ENCODE measurements around the gene GPR37L1.
"Not testable (repeated sequence)": the region's sequence is repeated elsewhere in the genome, so short reads cannot be mapped to it uniquely, and the experiment has no call there.

GPR37L1 gene

DNA sequence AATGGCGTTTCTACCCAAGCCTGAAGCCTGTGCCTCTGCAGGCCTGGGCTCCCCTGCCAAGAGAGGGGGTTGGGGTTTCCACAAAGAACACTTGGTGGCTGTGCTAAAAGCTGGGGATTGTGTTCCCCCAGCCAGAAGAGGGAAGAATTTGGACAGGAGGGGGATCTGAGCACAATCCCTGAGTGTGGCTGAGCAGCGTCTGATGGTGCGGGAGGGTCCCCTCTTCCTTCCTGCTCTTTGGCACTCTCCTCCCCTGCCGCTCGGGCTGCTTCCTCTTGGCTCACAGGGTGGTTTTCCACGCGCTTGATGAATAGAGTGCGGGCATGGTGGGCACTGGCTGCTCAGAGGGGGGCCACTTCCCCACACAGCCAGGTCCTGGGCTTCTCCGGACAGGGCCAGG, 3.7 kb downstream of the GPR37L1 start:
- peaks cover 12% of the 10 kb centered on the region for H3K4me1 Mint-ChIP-seq
- ATAC-seq (no peak), DNase-seq (ENCODE audit: low spot score in 2 of 2) (no peak)
- no peaks in the 10 kb centered on the region for H3K9me3 Mint-ChIP-seq
- no peak overlapping the region for H3K27ac Mint-ChIP-seq
- no peaks in the 10 kb centered on the region for H3K36me3 Mint-ChIP-seq
- H3K4me3 Mint-ChIP-seq: no peak overlapping the region

DNA sequence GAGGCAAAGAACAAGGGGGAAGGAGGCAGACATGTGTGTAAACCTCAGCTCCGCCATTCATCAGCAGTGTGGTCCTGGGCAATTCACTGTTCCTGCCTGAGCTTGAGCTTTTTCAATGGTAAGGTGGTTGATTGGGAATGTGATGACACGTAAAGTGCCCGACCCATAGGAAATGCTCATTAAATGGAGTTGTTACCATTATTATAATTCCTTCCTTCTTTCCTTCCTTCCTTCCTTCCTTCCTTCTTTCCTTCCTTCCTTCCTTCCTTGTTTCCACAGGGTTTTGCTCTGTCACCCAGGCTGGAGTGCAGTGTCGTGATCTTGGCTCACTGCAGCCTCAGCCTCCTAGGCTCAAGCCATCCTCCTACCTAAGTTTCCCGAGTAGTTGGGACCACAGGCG, 4.3 kb downstream of the GPR37L1 start:
- DNase-seq (ENCODE audit: low spot score in 2 of 2): no peak
- peaks cover 10% of the 10 kb centered on the region for H3K4me1 Mint-ChIP-seq
- ATAC-seq: no peak
- no peaks in the 10 kb centered on the region for H3K9me3 Mint-ChIP-seq
- H3K36me3 Mint-ChIP-seq: peaks cover 2% of the 10 kb centered on the region
- H3K4me3 Mint-ChIP-seq: no peak overlapping the region
- no peak overlapping the region for H3K27ac Mint-ChIP-seq

DNA sequence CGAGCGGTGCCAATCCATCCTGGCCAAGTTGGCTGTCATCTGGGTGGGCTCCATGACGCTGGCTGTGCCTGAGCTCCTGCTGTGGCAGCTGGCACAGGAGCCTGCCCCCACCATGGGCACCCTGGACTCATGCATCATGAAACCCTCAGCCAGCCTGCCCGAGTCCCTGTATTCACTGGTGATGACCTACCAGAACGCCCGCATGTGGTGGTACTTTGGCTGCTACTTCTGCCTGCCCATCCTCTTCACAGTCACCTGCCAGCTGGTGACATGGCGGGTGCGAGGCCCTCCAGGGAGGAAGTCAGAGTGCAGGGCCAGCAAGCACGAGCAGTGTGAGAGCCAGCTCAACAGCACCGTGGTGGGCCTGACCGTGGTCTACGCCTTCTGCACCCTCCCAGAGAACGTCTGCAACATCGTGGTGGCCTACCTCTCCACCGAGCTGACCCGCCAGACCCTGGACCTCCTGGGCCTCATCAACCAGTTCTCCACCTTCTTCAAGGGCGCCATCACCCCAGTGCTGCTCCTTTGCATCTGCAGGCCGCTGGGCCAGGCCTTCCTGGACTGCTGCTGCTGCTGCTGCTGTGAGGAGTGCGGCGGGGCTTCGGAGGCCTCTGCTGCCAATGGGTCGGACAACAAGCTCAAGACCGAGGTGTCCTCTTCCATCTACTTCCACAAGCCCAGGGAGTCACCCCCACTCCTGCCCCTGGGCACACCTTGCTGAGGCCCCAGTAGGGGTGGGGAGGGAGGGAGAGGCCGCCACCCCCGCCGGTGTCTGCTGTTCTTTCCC, 5.3 kb downstream of the GPR37L1 start:
- no peak for DNase-seq (ENCODE audit: low spot score in 2 of 2)
- peaks cover 10% of the 10 kb centered on the region for H3K4me1 Mint-ChIP-seq
- H3K36me3 Mint-ChIP-seq: peaks cover 11% of the 10 kb centered on the region
- H3K4me3 Mint-ChIP-seq: no peak overlapping the region
- H3K9me3 Mint-ChIP-seq: no peaks in the 10 kb centered on the region
- no peak for ATAC-seq
- H3K27ac Mint-ChIP-seq: no peak overlapping the region

DNA sequence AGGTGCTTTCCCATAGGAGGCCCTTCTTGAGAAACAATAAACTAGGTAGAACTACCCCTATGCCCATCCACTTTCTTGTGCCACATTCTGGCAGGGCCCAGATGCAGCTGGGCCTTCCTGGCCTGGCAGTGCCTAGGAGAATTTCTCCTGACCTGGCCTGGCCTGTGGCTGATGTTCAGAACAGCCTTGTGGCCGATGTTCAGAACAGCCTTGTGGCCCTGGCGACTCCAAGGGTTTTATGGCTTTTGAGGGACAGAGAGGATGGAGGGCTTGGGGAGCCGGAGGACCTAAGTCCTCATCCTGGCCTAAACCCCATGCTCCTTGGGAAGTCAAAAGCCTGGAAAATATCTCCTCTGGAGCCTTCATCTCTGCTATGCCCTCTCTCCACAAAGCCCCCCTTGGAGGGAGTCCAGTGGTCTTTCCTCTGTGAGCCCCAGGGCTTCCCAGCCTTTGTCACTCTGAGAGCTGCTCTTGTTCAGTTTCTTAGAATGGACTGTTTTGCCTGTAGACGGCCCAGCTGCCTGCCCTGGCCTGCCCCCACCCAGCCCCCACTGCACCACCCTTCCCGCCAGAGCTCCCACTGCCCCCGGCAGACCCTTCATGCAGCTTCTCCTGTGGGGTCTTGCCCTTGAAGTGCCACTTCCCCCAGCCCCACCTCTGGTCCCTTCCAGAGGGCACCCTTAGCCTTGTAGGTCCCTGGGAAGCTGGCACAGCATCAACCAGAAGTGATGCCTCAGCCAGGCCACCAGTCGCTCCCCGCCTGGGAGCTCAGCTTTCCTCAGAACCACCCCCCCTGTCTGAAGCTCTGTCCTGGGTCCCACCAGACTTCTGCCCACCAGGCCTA, 7.0 kb downstream of the GPR37L1 start:
- H3K36me3 Mint-ChIP-seq: peaks cover 28% of the 10 kb centered on the region
- no peak overlapping the region for H3K4me3 Mint-ChIP-seq
- H3K27ac Mint-ChIP-seq: no peak overlapping the region
- H3K4me1 Mint-ChIP-seq: peaks cover 10% of the 10 kb centered on the region
- no peak for ATAC-seq
- no peaks in the 10 kb centered on the region for H3K9me3 Mint-ChIP-seq
- no peak for DNase-seq (ENCODE audit: low spot score in 2 of 2)

DNA sequence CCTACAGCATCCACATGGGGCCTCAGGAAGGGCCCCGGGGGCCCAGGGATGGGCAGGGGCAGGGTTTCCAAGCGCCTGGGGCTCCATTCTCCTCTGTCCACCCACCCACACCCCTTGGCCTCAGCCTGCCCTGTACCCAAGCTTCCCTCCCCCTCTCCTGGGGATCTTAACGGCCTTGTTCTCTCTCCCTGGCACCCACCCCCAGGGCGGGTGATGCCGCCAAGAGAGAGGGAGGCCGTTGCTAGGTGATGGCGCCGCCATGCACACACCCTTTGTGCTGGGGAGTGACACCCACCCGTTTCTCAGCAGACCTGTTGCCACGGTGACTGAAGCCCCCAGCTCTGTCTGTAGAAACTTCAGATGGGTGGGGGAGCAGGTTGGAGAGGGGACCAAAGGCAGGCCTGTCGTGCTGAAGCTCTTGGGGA, 7.6 kb downstream of the GPR37L1 start:
- Mint-ChIP-seq H3K27ac (no peak overlapping the region), H3K9me3 (no peaks in the 10 kb centered on the region)
- ATAC-seq: no peak

DNA sequence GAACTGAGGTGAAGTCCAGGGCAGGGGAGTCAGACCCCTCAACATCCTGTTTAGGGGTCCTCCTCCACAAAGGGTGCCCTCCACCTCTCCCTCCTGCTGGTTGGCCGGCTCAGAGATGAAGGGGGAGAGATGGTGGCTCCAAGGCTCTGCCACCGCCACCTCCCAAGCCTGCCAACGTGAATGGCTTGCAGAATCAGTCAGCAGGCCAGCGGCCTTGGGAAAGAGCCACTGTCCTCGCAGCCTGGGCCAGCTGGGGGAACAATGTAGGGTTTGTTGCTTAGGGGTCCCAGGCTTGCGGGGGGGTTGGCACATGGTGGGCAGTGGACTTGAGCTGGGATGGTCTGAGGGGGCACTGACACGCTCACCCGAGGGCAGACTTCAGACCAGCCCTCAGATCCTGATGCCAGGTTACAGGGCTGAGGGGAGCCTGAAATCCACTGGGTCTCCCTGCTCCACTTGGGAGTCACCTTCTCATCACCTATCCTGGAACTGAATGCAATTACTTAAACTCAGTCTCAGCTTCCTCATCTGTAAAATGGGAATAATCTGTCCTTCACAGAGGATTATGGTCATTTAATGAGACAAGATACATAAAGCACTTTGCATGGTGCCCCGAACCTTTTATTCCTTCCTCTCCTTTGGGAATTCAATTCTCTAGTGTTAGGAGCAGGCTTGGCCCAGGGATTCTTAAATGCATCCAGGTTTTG, 8.3 kb downstream of the GPR37L1 start:
- H3K4me1 Mint-ChIP-seq: peaks cover 10% of the 10 kb centered on the region
- H3K4me3 Mint-ChIP-seq: no peak overlapping the region
- DNase-seq (ENCODE audit: low spot score in 2 of 2) (no peak), ATAC-seq (no peak)
- no peak overlapping the region for H3K27ac Mint-ChIP-seq
- H3K36me3 Mint-ChIP-seq: peaks cover 41% of the 10 kb centered on the region
- H3K9me3 Mint-ChIP-seq: no peaks in the 10 kb centered on the region

More for the DNA sequence above, 7.6 kb downstream of the GPR37L1 start:
- no peak overlapping the region for H3K4me3 Mint-ChIP-seq
- H3K4me1 Mint-ChIP-seq: peaks cover 10% of the 10 kb centered on the region
- DNase-seq (ENCODE audit: low spot score in 2 of 2): no peak
- H3K36me3 Mint-ChIP-seq: peaks cover 34% of the 10 kb centered on the region

DNA sequence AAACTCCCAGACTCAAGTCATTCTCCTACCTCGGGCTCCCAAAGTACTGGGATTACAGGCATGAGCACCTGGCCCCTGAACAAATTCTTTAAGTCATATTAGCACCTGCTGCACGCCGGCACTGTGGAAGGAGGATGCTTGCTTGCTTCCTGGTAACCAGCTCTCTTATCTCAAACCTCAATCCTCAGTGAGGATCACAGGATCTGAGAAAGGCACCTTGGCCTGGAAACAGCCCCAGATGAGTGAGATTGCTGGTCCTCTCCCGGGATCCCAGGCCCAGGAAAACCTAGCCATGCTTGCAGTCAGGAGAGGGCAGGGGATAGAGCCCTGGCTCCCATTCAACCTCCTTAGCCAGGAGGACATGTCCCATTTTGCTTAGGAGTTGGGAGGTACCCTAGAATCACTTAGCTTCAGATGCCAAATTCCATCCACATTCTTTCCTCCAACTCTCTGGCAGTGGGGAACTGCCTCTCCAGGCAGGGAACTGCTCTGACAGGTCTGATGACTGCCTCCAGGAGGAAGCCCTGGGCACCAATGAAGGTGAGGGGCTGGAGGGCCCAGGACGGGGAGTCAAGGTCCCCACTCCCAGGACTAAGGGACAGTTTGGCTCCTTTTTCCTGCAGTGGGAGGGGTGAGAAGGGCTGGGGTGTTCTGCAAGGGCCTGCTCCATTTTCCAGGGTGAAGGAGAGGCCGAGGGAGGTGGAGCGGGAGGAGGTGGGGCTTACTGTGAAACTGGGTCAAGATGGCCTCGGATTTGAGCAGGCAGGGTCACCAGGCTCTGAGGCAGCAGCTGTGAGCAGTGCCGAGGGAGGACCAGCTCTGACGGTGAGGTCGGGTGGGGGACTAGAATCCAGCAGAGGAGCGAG, 9.5 kb downstream of the GPR37L1 start:
- Mint-ChIP-seq H3K4me3 (no peak overlapping the region), H3K9me3 (no peaks in the 10 kb centered on the region), H3K4me1 (peaks cover 7% of the 10 kb centered on the region), H3K36me3 (peaks cover 52% of the 10 kb centered on the region), H3K27ac (no peak overlapping the region)
- DNase-seq (ENCODE audit: low spot score in 2 of 2) (no peak), ATAC-seq (no peak)

DNA sequence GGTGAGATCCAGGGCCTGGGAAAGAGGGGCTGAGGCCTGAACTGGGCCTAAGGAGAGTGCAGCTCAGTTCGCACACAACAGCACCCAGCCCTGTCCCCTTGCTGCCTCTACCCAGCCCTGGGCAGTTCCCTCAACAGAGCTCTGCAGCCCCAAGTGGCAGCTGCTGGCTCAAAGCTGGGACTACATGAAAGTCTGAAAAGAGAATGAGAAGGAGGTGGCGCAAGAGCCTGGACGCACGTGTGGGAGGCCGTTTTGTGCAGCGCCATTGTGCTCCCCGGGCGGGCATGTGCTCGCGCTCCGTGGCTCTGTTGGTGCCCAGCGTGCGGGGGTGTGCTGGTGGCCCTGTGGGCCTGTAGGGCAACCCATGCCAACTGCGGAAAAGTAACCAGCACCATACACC, 10.3 kb downstream of the GPR37L1 start:
- no peak overlapping the region for H3K4me3 Mint-ChIP-seq
- H3K4me1 Mint-ChIP-seq: peaks cover under 1% of the 10 kb centered on the region
- peaks cover 60% of the 10 kb centered on the region for H3K36me3 Mint-ChIP-seq
- no peak for DNase-seq (ENCODE audit: low spot score in 2 of 2)
- ATAC-seq: no peak
- no peak overlapping the region for H3K27ac Mint-ChIP-seq
- H3K9me3 Mint-ChIP-seq: no peaks in the 10 kb centered on the region

DNA sequence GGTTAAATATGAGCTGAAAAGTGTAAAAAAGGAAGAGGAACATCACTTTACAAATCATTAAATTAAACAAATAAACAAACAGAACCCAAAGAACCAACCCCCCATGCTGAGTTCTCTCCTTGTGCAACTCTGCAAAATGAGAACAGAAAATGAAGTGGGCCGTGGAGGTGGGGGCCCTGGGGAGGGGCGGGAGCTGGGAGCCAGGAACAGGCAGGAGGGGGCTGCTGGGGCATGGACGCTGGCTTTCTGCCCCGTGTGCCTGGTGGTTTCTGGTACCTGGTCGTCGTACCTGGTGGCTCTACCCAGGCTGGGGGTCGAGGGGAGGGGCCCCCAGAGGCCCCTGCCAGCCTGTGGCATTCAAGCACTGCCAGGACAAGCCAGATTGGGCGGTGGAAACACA, 10.8 kb downstream of the GPR37L1 start:
- peaks cover 65% of the 10 kb centered on the region for H3K36me3 Mint-ChIP-seq
- no peak overlapping the region for H3K27ac Mint-ChIP-seq

DNA sequence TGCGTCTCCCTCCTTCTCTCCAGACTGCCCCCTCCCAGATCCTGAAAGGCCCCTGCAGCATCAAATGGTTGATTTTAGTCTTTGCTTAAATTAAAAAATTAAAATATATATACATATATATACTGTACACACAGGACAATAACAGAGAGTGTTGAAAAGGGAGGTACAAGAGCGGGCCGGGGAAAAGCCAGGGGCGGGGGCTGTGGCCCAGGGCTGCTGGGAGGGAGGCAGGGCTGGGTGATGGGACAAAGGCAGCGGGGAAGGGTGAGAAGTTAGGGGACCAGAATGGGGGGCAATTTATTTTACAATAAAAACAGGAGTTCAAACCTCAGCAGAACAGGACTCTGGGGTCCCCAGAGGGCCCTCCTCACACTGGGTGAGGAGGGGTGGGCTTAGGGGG, 11.3 kb downstream of the GPR37L1 start:
- DNase-seq (ENCODE audit: low spot score in 2 of 2): no peak
- H3K4me3 Mint-ChIP-seq: no peak overlapping the region
- no peaks in the 10 kb centered on the region for H3K9me3 Mint-ChIP-seq
- H3K27ac Mint-ChIP-seq: no peak overlapping the region
- ATAC-seq: no peak
- H3K4me1 Mint-ChIP-seq: peaks cover 8% of the 10 kb centered on the region
- peaks cover 65% of the 10 kb centered on the region for H3K36me3 Mint-ChIP-seq

More for the DNA sequence above, 10.8 kb downstream of the GPR37L1 start:
- no peak for DNase-seq (ENCODE audit: low spot score in 2 of 2)
- peaks cover 6% of the 10 kb centered on the region for H3K4me1 Mint-ChIP-seq
- no peak for ATAC-seq
- H3K4me3 Mint-ChIP-seq: no peak overlapping the region
- H3K9me3 Mint-ChIP-seq: no peaks in the 10 kb centered on the region

DNA sequence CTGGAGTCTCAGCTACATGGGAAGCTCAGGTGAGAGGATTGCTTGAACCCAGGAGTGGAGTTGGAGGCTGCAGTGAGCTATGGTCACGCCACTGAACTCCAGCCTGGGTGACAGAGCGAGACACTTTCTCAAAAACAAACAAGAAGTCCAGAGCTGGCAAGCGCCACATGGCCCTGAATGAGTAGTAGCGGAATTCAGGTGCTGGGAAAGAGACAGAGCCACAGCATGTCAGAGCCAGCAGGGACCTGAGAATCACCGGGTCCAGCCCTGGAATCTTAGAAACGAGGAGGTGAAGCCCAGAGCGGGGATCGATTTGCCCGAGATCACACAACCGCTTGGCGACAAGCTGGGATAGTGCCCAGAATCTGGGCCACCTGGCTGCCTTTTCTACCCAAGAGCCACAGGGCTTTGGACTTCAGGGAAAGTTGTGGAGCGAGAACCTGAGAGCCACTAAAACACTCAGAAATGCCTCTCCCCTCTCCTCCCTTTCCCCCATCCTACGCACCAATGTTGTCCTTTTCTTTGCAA, 12.0 kb downstream of the GPR37L1 start:
- H3K9me3 Mint-ChIP-seq: no peaks in the 10 kb centered on the region
- DNase-seq (ENCODE audit: low spot score in 2 of 2) (no peak), ATAC-seq (no peak)
- peak overlapping the region; percentile 32 for H3K27ac Mint-ChIP-seq
- peaks cover 65% of the 10 kb centered on the region for H3K36me3 Mint-ChIP-seq
- H3K4me3 Mint-ChIP-seq: no peak overlapping the region
- H3K4me1 Mint-ChIP-seq: peaks cover 8% of the 10 kb centered on the region

DNA sequence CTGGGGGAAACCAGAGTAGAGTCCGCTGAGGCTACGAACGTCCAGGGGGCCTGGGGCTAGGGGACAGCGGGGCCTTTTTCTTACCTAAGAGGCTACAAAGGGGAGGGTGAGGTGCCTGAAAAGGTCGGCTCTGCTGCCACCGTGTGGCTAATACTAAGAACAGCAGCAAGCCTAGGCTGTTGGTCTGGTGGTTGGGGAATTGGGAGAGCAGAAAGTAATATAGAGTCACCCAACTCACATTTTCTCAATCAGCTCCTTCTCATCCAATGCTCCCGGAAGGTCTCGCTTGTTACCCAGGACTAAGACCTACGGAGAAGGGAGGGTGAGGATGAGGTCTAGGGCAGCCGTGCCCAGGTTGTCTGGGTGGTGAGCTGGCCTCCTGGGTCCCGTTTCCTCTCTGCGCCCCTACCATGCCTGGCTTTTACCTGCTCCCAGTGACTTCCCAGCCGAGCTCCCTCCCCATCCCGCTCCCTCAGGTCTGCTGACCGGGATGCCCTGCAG, 12.6 kb downstream of the GPR37L1 start:
- no peak overlapping the region for H3K4me3 Mint-ChIP-seq
- H3K4me1 Mint-ChIP-seq: peaks cover 8% of the 10 kb centered on the region
- H3K9me3 Mint-ChIP-seq: no peaks in the 10 kb centered on the region
- H3K36me3 Mint-ChIP-seq: peaks cover 65% of the 10 kb centered on the region
- H3K27ac Mint-ChIP-seq: peak overlapping the region; percentile 32
- DNase-seq (ENCODE audit: low spot score in 2 of 2) (peak; percentile 49 to 68), ATAC-seq (peak; percentile 82)

DNA sequence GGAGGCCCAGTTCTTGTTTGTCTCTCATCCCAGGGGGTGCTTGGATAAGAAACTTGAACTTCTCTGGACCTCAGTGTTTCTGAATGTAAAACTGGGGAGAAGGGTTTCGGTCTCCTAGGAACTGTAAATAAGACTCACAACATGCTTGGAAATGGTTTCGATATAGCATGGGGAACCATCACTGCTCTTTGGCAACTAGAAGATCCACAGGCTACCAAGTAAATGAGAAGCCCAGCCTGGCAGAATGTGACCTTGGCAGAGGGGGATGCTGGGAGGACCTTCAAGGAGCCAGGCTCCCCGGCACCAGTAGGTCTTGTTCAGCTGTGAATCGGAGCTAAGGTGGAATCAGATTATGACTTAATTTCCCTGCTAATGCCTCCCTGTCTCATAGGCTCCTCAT, 18.1 kb downstream of the GPR37L1 start:
- H3K27ac Mint-ChIP-seq: peak overlapping the region; percentile 17
- no peak overlapping the region for H3K4me3 Mint-ChIP-seq
- H3K9me3 Mint-ChIP-seq: no peaks in the 10 kb centered on the region
- H3K36me3 Mint-ChIP-seq: peaks cover 49% of the 10 kb centered on the region
- H3K4me1 Mint-ChIP-seq: peaks cover 29% of the 10 kb centered on the region
- DNase-seq (ENCODE audit: low spot score in 2 of 2) (no peak), ATAC-seq (no peak)

DNA sequence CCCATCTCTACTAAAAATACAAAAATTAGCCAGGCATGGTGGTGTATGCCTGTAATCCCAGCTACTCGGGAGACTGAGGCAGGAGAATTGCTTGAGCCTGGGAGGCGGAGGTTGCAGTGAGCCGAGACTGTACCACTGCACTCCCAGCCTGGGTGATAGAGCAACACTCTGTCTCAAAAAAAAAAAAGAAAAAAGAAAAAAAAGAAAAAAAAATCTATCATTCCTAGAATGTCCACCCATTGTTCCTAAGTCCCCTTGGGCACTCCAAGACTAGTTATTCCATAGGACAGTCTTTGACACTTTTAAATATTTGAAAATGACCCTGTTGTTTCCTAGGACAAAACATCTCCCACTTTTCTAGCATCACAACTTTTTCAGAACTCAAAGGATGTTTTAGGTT, 18.8 kb downstream of the GPR37L1 start:
- not testable (repeated sequence) for H3K4me3 Mint-ChIP-seq; DNase-seq (ENCODE audit: low spot score in 2 of 2); H3K9me3 Mint-ChIP-seq; H3K27ac Mint-ChIP-seq; ATAC-seq
- Mint-ChIP-seq H3K36me3 (peaks cover 45% of the 10 kb centered on the region), H3K4me1 (peaks cover 29% of the 10 kb centered on the region)

All from stimulated activated effector memory CD8-positive, alpha-beta T cell treated with anti-CD3 and anti-CD28 coated beads, Interleukin-12 subunit alpha, Interleukin-12 subunit beta, amount 100 ng/mL, for 72 hours (primary cell).